Stimulated activated naive CD8-positive, alpha-beta T cell treated with anti-CD3 and anti-CD28 coated beads, Interleukin-15, Interleukin-2, amounts not matched to agents 100 ng/mL and 50 ng/mL, for 24 hours (primary cell): ENCODE results near the gene SIGLEC10.
A peak's percentile ranks its signal among the peaks of the same experiment; 100 is the strongest.

Source experiments
- H3K27ac Mint-ChIP-seq: one replicate; pipeline ENCODE4 v1.8.0; 2021; ENCODE audit warnings: mild to moderate bottlenecking, mixed read lengths
- H3K27me3 Mint-ChIP-seq: one replicate; pipeline ENCODE4 v1.8.0; 2021; ENCODE audit warnings: mixed read lengths
- H3K36me3 Mint-ChIP-seq: one replicate; pipeline ENCODE4 v1.8.0; 2021; ENCODE audit warnings: low read depth, mixed read lengths
- H3K4me1 Mint-ChIP-seq: one replicate; pipeline ENCODE4 v1.8.0; 2021; ENCODE audit warnings: low read depth, mixed read lengths
- H3K4me3 Mint-ChIP-seq: one replicate; pipeline ENCODE4 v1.8.0; 2021; ENCODE audit warnings: mild to moderate bottlenecking, mixed read lengths
- H3K9me3 Mint-ChIP-seq: one replicate; pipeline ENCODE4 v1.8.0; 2021; ENCODE audit warnings: mixed read lengths

The SIGLEC10 gene

GRCh38 chr19:51391073-51391611 lies 26.3 kb downstream of the SIGLEC10 start:
- peaks cover 61% of the 10 kb centered on the region for H3K4me1 Mint-ChIP-seq
- H3K9me3 Mint-ChIP-seq: no peaks in the 10 kb centered on the region
- peak overlapping the region; percentile 41 for H3K27ac Mint-ChIP-seq
- H3K36me3 Mint-ChIP-seq: peaks cover 6% of the 10 kb centered on the region
- H3K27me3 Mint-ChIP-seq: no peaks in the 10 kb centered on the region
- H3K4me3 Mint-ChIP-seq: no peak overlapping the region

- no peaks in the 10 kb centered on the region for H3K36me3 Mint-ChIP-seq
- no peaks in the 10 kb centered on the region for H3K9me3 Mint-ChIP-seq
- H3K4me3 Mint-ChIP-seq: no peak overlapping the region
- H3K4me1 Mint-ChIP-seq: peaks cover 41% of the 10 kb centered on the region
- H3K27ac Mint-ChIP-seq: no peak overlapping the region
- H3K27me3 Mint-ChIP-seq: no peaks in the 10 kb centered on the region
These were observed 28.3 kb downstream of the SIGLEC10 start for GRCh38 chr19:51389143-51389542.

- peak within 1 kb of the TSS; percentile 62 for H3K27ac Mint-ChIP-seq
- H3K9me3 Mint-ChIP-seq: no peaks in the 10 kb centered on the region
- no peaks in the 10 kb centered on the region for H3K36me3 Mint-ChIP-seq
- H3K4me3 Mint-ChIP-seq: no peak within 1 kb of the TSS
- peaks cover 32% of the 10 kb centered on the region for H3K4me1 Mint-ChIP-seq
- H3K27me3 Mint-ChIP-seq: no peaks in the 10 kb centered on the region
These were observed 29.5 kb downstream of the SIGLEC10 start, which contains the start of gene LIM2 for GRCh38 chr19:51387924-51388389. Gene LIM2 (minus strand): TSS chr19:51387974. CDS start chr19:51387443, 531 bp downstream.

GRCh38 chr19:51386882-51387520 lies 30.4 kb downstream of the SIGLEC10 start:
- H3K4me1 Mint-ChIP-seq: peaks cover 31% of the 10 kb centered on the region

GRCh38 chr19:51382004-51382403 lies 35.4 kb downstream of the SIGLEC10 start:
- Mint-ChIP-seq H3K9me3 (no peaks in the 10 kb centered on the region), H3K36me3 (no peaks in the 10 kb centered on the region), H3K27me3 (no peaks in the 10 kb centered on the region), H3K4me1 (peaks cover 33% of the 10 kb centered on the region), H3K27ac (no peak overlapping the region), H3K4me3 (no peak overlapping the region)

More at GRCh38 chr19:51386882-51387520, 30.4 kb downstream of the SIGLEC10 start:
- Mint-ChIP-seq H3K36me3 (no peaks in the 10 kb centered on the region), H3K27ac (peak overlapping the region; percentile 62), H3K27me3 (no peaks in the 10 kb centered on the region), H3K4me3 (no peak overlapping the region), H3K9me3 (no peaks in the 10 kb centered on the region)

- Mint-ChIP-seq H3K36me3 (peaks cover 1% of the 10 kb centered on the region), H3K27ac (peak overlapping the region; percentile 55), H3K4me1 (peaks cover 49% of the 10 kb centered on the region), H3K27me3 (no peaks in the 10 kb centered on the region), H3K9me3 (no peaks in the 10 kb centered on the region), H3K4me3 (no peak overlapping the region)
These were observed 37.1 kb downstream of the SIGLEC10 start for GRCh38 chr19:51380379-51380778.

- no peaks in the 10 kb centered on the region for H3K27me3 Mint-ChIP-seq
- no peaks in the 10 kb centered on the region for H3K9me3 Mint-ChIP-seq
- H3K27ac Mint-ChIP-seq: no peak overlapping the region
- peaks cover 4% of the 10 kb centered on the region for H3K36me3 Mint-ChIP-seq
- peaks cover 75% of the 10 kb centered on the region for H3K4me1 Mint-ChIP-seq
- no peak overlapping the region for H3K4me3 Mint-ChIP-seq
These were observed 40.0 kb downstream of the SIGLEC10 start for GRCh38 chr19:51377422-51377821.

- Mint-ChIP-seq H3K27me3 (no peaks in the 10 kb centered on the region), H3K9me3 (no peaks in the 10 kb centered on the region), H3K4me3 (peak overlapping the region; percentile 94), H3K36me3 (peaks cover 15% of the 10 kb centered on the region), H3K4me1 (peaks cover 69% of the 10 kb centered on the region), H3K27ac (peak overlapping the region; percentile 94)
These were observed 41.8 kb downstream of the SIGLEC10 start for GRCh38 chr19:51375504-51376221.

- peak within 1 kb of the TSS; percentile 94 for H3K4me3 Mint-ChIP-seq
- H3K4me1 Mint-ChIP-seq: peaks cover 77% of the 10 kb centered on the region
- H3K27ac Mint-ChIP-seq: peak within 1 kb of the TSS; percentile 94
- peaks cover 27% of the 10 kb centered on the region for H3K36me3 Mint-ChIP-seq
- no peaks in the 10 kb centered on the region for H3K9me3 Mint-ChIP-seq
- H3K27me3 Mint-ChIP-seq: no peaks in the 10 kb centered on the region
These were observed 44.6 kb downstream of the SIGLEC10 start, which contains the start of gene NKG7 for GRCh38 chr19:51372649-51373504. Gene NKG7 (minus strand): TSS chr19:51372654. CDS start chr19:51372535, 119 bp downstream.

GRCh38 chr19:51372021-51372648 lies 45.3 kb downstream of the SIGLEC10 start:
- H3K4me3 Mint-ChIP-seq: peak overlapping the region; percentile 94
- no peaks in the 10 kb centered on the region for H3K27me3 Mint-ChIP-seq
- H3K27ac Mint-ChIP-seq: peak overlapping the region; percentile 94
- no peaks in the 10 kb centered on the region for H3K9me3 Mint-ChIP-seq
- H3K36me3 Mint-ChIP-seq: peaks cover 27% of the 10 kb centered on the region
- peaks cover 80% of the 10 kb centered on the region for H3K4me1 Mint-ChIP-seq

GRCh38 chr19:51371186-51371690 lies 46.2 kb downstream of the SIGLEC10 start:
- peaks cover 79% of the 10 kb centered on the region for H3K4me1 Mint-ChIP-seq
- peaks cover 35% of the 10 kb centered on the region for H3K36me3 Mint-ChIP-seq
- no peaks in the 10 kb centered on the region for H3K27me3 Mint-ChIP-seq
- peak overlapping the region; percentile 94 for H3K4me3 Mint-ChIP-seq
- H3K27ac Mint-ChIP-seq: peak overlapping the region; percentile 94
- H3K9me3 Mint-ChIP-seq: no peaks in the 10 kb centered on the region

GRCh38 chr19:51370230-51370629 lies 47.2 kb downstream of the SIGLEC10 start:
- Mint-ChIP-seq H3K27me3 (no peaks in the 10 kb centered on the region), H3K27ac (peak overlapping the region; percentile 94), H3K4me3 (peak overlapping the region; percentile 94), H3K9me3 (no peaks in the 10 kb centered on the region), H3K36me3 (peaks cover 32% of the 10 kb centered on the region), H3K4me1 (peaks cover 78% of the 10 kb centered on the region)

GRCh38 chr19:51368366-51369282 lies 48.8 kb downstream of the SIGLEC10 start, which contains the start of gene CLDND2:
Gene CLDND2 (minus strand): TSS chr19:51369003. CDS start chr19:51368577, 426 bp downstream.
- Mint-ChIP-seq H3K27ac (peak within 1 kb of the TSS; percentile 94), H3K4me1 (peaks cover 76% of the 10 kb centered on the region), H3K9me3 (no peaks in the 10 kb centered on the region), H3K36me3 (peaks cover 36% of the 10 kb centered on the region), H3K27me3 (no peaks in the 10 kb centered on the region), H3K4me3 (peak within 1 kb of the TSS; percentile 94)
